ENCODE data around the gene ZFAND3.
"Not testable (repeated sequence)": the region's sequence is repeated elsewhere in the genome, so short reads cannot be mapped to it uniquely, and the experiment has no call there.

The ZFAND3 gene

DNA sequence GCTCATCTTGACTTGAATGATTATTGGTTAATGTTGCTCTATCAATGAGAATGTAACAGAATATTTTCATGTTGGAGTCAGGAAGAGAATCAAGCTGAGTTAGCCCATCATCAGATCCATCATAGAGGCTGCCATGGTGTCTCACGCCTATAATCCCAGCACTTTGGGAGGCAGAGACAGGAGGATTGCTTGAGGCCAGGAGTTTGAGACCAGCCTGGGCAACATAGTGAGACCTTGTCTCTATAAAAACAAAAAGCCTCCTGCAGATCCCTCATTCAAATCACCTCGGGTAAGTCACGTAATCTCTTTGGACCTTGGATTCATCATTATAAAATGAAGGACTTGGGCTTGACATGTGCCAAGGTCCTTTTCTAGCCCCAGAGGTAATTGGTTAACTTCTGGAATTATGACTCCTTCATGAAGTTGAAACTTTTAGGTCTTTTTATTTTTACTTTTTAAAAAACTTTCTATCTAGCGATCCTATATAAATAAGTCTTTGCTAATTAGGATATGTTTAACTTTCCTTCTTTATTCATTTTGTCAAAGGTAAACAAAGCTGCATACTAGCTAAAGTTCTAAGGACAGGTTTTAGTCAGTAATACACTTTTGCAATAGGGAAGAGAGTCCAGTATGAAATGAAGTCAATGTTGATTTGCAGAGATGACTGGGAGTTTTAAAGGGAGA is 110.9 kb downstream of the ZFAND3 start:
- no peak for DNase-seq (ENCODE audit: low read depth in 2 of 3, low spot score in 1 of 3)

DNA sequence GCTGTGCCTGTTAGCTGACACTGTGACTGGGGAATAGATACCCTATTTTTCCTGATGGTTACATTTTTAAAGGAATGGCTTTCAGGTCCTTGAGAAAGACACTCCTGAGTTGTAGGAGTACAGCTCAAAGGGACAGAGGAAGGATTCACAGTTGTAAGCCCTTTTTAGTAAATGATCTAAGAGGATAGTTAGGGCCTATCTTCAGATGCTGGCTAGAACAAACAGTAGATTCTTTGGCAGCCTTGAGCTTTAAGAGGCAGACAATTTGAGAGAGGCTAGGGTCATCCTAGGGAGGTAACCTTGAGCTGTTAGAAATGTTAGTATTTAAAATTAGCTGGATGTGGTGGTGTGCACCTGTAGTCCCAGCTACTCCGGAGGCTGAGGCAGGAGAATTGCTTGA is 111.5 kb downstream of the ZFAND3 start:
- no peak for DNase-seq (ENCODE audit: low read depth in 2 of 3, low spot score in 1 of 3)

DNA sequence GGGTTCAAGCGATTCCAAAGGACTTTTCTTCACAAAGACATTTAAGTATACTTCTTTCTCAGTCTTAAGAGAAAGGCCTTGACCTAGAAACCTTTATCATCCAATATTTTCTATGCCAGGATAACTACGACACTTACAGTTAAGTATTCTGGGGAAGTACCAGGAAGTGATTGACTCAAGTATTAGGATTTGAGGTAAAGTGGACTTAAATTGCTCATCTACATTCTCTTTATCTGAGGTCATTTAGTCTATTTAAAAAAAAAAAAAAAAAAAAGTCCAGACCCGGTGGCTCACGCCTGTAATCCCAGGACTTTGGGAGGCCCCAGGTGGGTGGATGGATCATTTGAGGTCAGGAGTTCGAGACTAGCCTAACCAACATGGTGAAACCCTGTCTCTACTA is 114.7 kb downstream of the ZFAND3 start:
- no peak for DNase-seq (ENCODE audit: low read depth in 2 of 3, low spot score in 1 of 3)

DNA sequence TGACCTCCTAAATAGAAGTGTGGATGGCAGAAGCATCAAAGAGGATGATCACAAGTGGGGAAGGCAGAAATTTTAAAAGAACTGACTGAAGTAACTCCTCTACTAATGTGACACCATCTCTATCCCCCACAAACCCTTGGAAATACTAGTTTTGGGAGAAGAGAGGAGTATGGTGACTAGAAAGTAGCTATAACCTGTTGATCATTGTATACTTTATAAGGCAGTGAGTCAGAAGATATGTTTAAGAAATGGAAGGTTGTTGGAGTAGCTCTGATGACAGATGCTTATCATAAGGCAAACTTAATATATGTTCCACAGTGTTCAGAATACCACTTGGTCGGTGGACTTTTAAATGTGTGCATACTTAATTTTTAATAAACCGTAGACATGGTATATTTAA is 116.6 kb downstream of the ZFAND3 start:
- no peak for DNase-seq (ENCODE audit: low read depth in 2 of 3, low spot score in 1 of 3)

DNA sequence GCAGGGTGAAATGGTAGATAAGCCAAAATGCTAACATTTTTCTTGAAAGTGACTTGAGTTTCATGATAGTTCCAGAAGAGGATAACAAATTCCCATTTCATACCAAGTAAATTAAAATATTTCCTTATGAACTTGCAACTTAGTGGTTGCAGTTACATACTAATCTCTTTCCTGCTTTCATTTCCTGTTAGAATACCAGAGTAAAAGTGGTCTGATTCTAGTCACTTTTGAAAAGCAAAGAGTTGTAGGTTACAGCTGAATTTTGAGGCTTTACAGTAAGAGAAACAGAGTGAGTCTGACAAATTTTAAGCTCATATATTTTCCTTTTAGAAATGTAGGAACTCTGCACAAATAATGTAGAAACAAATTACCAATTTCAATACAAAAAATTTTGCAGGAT is 117.4 kb downstream of the ZFAND3 start:
- DNase-seq (ENCODE audit: low read depth in 2 of 3, low spot score in 1 of 3) = no peak

DNA sequence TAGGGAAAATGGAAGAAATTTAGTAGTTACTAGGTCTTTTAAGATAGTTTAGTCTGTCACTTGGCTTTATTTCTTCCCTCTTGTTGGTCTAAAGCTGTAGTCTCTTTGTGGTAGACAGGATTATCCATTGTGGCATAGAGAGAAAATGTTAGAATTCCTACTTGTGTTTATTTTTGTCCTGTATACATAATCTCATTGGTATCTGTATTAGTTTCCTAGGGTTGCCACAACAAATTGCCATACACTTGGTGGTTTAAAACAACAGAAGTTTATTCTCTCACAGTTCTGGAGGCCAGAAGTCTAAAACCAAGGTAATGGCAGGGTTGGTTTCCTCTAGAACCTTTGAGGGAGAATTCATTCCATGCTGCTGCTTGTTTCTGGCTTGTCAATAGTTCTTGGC is 119.4 kb downstream of the ZFAND3 start:
- no peak for DNase-seq (ENCODE audit: low read depth in 2 of 3, low spot score in 1 of 3)

DNA sequence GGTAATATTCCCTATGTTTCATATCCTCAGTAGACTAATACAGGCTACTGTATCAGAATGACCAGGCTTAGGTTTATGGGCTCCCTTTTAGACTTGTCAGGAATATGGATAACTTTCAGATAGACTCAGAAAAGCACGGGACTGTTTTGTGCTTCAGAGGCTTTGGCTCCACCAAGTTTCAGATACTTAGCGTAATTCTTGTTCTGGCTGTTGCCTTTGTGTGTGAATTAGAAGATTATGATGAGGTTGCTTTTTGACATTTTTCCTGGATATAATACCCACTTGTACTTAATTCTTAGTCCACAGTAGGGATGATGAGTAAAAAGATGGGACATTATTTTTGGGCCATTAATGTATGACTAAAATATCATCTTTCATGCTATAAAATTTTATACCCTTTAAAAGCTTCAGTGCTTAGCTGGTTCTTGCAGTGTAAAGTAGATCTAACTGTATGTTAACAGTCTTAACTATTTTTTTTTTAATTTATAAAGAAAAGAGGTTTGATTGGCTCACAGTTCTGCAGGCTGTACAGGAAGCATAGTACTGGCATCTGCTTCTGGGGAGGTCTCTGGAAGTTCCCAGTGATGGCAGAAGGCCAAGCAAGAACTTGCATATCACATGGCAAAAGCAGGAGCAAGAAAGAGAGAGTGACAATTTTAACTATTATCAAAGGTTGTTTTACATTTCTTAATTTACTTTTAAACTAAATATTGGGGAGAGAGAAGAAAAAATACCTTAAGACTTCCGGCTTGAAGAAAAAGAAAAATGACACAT is 120.7 kb downstream of the ZFAND3 start:
- DNase-seq (ENCODE audit: low read depth in 2 of 3, low spot score in 1 of 3) = no peak

DNA sequence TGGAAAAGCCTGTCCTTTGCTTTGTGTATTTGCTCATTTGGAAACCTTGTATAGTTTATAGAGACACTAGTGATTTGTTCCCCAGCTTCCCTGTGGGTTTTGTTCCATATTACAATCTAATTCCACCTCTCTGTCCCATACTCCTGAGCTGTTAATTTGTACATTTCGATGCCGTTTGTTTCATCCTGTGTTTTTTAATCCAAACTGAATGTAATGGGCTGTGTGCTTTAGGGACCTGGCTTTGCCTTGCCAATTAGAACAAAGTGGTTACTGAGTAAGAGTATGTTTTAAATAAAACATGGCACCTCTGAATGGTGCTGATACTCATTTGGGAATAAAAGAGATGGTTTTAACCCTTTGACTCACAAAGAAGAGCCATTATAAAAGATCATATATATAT is 122.3 kb downstream of the ZFAND3 start:
- DNase-seq (ENCODE audit: low read depth in 2 of 3, low spot score in 1 of 3) = no peak

DNA sequence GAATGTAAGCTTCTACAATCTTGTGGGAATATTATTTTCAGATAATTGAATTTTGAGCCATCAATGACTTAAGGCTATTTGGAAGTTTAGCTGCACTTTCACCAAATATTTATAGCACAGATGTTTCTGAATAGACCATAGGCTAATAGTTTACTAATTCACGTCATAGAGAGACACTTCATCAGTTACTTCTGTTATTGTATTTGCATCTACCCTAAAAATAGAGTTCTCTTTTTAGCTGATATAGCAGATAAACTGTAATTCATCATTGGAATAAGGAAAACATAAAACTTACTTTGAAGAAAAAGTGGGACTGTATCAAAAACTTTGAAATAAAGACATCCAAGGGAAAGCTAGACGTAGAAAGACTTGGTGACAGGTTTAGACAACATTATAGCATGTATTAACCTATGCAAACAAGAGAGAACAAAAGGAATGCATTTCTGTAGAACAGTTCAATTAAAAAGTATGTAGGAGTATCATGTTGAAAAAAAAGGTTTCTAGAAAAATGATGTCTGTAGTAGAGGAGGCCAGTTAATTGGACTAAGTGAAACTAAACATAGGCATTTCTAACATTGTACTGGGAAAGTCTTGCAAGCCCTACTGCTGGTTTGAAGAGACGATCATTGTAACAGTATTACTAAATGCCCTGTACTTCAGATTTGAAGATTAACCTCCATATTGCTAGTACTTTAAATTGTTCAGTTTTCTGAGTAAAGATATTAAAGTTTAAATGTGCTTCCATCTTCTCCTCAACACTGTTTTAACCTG is 123.3 kb downstream of the ZFAND3 start:
- no peak for DNase-seq (ENCODE audit: low read depth in 2 of 3, low spot score in 1 of 3)

DNA sequence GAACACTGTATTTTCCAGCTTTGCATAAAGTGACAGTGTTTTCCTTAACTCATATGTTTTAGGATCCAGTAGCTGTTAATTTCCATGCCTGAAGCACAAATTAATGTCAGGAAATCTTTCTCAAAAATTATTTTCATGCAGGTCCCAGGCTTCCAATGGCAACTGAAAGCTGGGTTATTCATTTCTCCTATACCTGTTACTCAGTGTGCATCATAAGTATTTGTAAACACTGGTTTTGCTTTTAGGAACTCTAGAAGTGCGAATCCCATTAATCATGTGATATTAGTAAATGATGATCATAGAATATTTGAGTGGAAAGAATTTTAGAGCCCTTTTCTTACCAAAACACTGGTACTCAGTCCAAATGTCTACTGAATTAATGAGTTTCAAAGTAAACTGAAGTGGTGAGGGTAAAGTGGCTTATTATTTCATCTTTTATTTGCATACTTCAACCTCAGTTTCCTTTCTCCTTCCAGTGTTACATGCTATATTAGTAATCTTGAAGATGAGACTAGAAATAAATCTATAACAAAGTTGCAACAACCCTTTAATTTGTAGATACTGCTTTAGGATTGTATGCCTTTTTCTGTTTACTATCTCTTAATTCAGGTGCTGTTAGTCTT is 124.0 kb downstream of the ZFAND3 start:
- no peak for DNase-seq (ENCODE audit: low read depth in 2 of 3, low spot score in 1 of 3)

DNA sequence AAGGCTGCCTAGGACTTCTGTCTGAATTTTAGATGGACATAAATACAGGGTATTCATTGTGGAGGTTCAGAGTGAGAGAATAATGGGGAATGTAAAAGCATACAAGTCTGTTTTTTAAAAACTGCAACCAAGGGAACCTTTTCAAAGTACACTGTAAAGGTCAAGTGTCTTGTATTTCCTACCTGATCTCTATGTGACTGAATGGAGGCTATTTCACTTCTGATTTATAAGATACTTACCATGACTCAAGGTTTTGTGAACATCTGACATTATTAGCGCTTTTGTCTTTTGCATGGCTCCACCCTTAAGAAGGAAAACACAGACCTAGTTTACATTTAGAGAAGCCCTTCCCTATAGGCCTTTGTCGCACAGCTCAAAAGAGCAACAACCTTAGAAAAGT is 126.5 kb downstream of the ZFAND3 start:
- no peak for DNase-seq (ENCODE audit: low read depth in 2 of 3, low spot score in 1 of 3)

DNA sequence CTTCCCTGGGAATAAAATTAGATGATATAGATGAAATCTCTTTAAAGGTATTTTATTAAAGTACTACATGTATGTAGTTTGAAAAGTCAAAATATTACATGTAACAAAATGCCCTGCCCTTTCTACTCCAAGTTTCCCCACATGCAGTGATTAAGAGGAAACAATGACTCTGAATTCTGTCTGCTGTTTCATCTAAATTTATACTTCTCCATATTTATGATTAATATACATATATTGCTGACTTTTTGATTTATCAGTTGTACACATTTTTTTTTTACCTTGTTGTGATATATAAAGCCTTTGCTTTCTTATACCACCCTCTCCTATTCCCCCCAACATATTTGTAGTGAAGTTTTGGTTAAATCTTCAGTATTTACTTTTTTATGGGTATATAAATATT is 127.9 kb downstream of the ZFAND3 start:
- no peak for DNase-seq (ENCODE audit: low read depth in 2 of 3, low spot score in 1 of 3)

DNA sequence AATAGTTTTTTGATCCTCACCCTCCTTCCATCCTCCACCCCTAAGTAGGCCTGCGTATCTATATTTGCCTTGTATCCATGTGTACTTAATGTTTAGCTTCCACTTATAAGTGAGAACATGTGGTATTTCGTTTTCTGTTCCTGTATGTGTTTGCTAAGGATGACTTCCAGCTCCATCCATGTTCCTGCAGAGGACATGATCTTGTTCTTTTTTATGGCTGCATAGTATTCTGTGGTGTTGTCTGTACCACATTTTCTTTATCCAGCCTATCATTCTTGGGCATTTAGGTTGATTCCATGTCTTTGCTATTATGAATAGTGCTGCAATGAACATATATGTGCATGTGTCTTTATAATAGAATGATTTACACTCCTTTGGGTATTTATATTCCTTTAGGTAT is 129.1 kb downstream of the ZFAND3 start:
- not testable (repeated sequence) for DNase-seq (ENCODE audit: low read depth in 2 of 3, low spot score in 1 of 3)

DNA sequence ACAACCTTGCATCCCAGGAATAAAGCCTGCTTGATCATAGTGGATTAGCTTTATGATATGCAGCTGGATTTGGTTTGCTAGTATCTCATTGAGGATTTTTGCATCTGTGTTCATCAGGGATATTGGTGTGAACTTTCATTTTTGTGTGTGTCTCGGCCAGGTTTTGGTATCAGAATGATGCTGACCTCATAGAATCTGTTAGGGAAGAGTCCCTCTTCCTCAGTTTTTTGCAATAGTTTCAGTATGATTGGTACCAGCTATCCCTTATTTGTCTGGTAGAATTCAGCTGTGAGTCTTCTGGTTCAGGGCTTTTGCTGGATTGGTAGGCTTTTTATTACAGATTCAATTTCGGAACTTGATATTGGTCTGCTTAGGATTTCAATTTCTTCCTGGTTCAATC is 132.5 kb downstream of the ZFAND3 start:
- DNase-seq (ENCODE audit: low read depth in 2 of 3, low spot score in 1 of 3) = no peak

DNA sequence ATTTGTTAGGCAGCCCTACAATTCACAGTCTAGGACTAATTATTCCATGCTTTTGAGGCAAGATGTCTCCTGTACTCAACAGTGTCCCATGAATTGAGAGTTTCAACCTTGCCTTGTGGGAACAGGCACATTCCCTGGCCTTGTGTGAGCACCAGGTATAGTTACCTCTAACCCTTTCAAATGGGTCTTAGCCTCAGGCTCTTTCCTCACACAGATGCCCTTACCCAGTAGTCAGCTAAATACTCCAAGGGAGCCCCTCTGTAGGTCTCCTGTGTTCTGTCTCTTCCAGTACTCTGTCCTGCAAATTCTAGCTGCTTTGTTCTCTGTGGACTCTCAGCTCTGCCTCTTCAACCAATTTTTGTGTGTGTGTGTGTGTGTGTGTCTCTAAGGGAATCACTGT is 135.3 kb downstream of the ZFAND3 start:
- DNase-seq (ENCODE audit: low read depth in 2 of 3, low spot score in 1 of 3) = no peak

DNA sequence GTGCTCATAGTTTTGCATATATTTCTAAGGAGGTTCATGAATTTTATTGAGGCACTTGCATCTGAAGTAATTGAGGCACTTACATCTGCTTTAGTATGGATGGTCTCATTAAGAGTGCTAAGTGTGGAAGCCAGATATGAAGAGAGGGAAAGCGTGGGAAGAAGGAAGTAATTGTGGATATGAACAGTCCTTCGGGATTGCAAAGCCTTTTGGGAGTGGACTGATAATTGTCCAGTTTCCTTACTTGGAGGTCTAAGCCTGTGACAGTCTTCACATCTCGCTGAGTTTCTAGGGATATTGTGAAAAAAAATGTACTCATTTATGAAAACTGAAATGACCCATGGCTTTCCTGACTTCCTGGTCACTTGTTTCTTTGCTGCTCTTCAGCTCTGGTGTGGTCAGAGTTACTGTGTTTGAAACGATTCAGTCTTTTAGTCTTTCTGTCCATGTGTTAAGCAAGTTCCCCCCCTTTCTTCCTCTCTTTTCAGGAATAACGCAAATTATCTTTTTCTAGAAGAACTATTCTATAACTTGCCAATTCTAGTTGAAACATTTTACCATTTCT is 137.3 kb downstream of the ZFAND3 start:
- no peak for DNase-seq (ENCODE audit: low read depth in 2 of 3, low spot score in 1 of 3)

DNA sequence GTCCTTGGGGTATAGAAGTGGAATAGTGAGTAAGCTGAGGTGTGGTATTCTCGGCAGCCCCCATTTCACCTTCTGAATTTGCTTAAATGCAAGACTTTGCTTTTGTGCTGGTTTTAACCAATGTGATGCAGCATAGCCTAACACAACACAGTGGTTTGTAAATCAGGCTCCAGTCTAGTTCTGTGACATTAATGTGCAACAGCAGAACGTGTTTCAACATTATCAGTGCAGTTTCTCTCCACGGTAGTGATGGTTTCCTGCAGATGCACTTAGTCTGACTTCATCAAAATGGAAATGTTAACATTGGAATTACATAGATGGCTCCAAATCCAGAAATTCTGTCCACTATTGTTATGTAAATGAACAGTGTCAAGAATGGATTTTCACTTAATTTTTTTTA is 139.5 kb downstream of the ZFAND3 start:
- DNase-seq (ENCODE audit: low read depth in 2 of 3, low spot score in 1 of 3) = no peak

DNA sequence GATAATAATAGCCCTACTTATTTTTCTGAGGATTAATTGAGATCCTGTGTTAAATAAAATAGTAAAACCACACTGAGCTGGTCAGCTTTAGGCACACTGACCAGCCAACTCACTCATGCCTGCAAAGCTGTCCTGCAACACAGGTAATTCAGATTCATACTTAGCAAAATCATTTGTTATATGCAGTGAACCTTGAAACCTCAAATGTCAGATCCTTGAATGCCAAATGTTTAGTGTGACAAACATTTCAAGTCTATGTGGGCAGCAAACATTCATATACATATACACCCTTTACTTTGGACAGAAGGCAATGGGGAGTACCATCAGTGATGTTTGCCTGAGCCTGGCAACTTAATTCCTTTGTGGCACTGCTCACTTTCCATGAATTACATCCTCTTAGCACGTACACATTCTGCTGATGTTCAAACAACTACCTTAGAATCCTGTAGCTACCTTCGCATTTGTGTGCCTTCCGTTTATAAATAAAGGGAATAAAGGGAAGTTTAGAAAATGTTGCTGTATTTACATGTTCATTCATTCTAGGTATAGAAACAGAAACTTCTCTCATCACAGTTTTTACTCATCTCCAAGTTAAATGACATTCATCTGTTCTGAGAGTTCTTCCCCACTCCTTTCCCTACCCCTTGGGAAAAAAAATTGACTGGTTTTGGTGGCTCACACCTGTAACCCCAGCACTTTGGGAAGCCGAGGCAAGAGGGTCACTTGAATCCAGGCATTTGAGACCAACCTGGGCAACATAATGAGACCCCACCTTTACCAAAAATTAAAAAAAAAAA is 140.8 kb downstream of the ZFAND3 start:
- no peak for DNase-seq (ENCODE audit: low read depth in 2 of 3, low spot score in 1 of 3)

DNA sequence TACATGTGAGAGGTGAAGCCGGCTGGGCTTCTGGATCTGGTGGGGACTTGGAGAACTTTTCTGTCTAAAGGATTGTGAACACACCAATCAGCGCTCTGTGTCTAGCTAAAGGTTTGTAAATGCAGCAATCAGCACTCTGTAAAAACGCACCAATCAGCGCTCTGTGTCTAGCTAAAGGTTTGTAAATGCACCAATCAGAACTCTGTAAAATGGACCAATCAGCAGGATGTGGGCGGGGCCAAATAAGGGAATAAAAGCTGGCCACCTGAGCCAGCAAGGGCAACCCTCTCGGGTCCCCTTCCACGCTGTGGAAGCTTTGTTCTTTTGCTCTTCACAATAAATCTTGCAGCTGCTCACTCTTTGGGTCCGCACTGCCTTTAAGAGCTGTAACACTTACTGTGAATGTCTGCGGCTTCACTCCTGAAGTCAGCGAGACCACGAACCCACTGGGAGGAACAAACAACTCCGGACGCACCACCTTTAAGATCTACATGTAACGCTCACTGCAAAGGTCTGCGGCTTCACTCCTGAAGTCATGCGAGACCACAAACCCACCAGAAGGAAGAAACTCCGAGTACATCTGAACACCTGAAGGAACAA is 143.1 kb downstream of the ZFAND3 start:
- not testable (repeated sequence) for DNase-seq (ENCODE audit: low read depth in 2 of 3, low spot score in 1 of 3)
